IPS-20b (cell line): ENCODE results near the gene YTHDC1.
A peak's percentile ranks its signal among the peaks of the same experiment; 100 is the strongest.

Experiments
- H3K27ac ChIP-seq: one replicate; pipeline ENCODE4 v1.5.1; 2013; ENCODE audit warnings: low read length
- H3K27me3 ChIP-seq: 2 replicates; pipeline ENCODE4 v1.6.1; 2013; ENCODE audit warnings: mild to moderate bottlenecking, low read length, inconsistent platforms; ENCODE audit not compliant: insufficient read depth
- H3K36me3 ChIP-seq: 2 replicates; pipeline ENCODE4 v1.6.1; 2013; ENCODE audit warnings: low read depth, mild to moderate bottlenecking, inconsistent platforms, low read length, moderate library complexity; ENCODE audit not compliant: insufficient read depth
- H3K4me1 ChIP-seq: 2 replicates; pipeline ENCODE4 v1.6.1; 2013; ENCODE audit warnings: mild to moderate bottlenecking, control low read depth, inconsistent platforms, low read length, moderate library complexity; ENCODE audit not compliant: insufficient read depth
- H3K4me3 ChIP-seq: 2 replicates; pipeline ENCODE4 v1.5.1; 2013; ENCODE audit warnings: mild to moderate bottlenecking, low read length, inconsistent platforms
- H3K9ac ChIP-seq: 2 replicates; pipeline ENCODE4 v1.6.1; 2013; ENCODE audit warnings: low read depth, mild to moderate bottlenecking, inconsistent platforms, low read length, moderate library complexity
- H3K9me3 ChIP-seq: 2 replicates; pipeline ENCODE4 v1.6.1; 2013; ENCODE audit warnings: mild to moderate bottlenecking, low read depth, low read length, inconsistent platforms; ENCODE audit not compliant: insufficient read depth

YTHDC1 gene

DNA sequence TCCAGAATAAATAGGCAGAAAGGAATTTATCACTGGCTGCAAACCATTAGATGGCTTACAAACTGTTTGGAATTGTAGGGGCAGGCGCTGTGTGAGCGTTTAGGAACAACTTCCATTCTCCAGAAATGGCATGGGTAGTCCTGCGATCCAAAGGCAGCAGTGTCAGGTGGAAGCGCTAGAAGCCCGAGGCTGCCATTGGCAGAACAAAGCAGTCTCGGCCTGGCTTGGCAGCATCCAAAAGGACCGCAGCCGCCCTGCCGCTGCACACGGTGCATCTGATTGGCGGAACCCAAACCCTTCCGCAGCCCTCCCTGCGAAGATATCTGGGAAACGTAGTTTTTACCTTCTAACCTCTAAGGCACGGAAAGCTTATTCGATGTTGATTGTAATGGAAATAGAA lies 23.6 kb upstream of the YTHDC1 start:
- Histone ChIP-seq H3K27ac (no peak overlapping the region), H3K4me1 (peaks cover 20% of the 10 kb centered on the region), H3K9me3 (no peaks in the 10 kb centered on the region), H3K36me3 (no peaks in the 10 kb centered on the region), H3K4me3 (peak overlapping the region; percentile 57), H3K27me3 (peaks cover 21% of the 10 kb centered on the region), H3K9ac (peak overlapping the region; percentile 42; the same call in 1 of the 2 replicates)

DNA sequence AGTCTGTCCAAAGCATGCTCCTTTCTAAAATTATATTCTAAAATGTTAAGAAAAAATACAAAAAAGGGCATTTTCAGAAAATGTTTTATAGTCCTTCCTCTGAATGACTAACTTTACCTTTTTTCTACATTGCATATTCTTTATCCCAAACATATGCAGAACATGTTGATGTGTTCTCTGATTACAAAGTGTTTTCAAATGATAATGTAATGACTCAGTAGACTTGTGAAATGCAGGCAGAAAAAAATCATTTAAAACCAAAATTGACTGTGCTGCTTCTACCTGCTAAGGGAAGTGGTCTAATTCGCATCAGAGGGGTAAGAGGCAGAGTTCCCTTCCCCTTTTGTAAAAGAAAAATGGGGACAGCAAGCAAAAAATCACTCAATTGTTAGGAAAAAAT lies 22.7 kb upstream of the YTHDC1 start:
- no peak overlapping the region for H3K27ac ChIP-seq
- peak overlapping the region; percentile 42; the same call in 1 of the 2 replicates for H3K9ac ChIP-seq
- peaks cover 20% of the 10 kb centered on the region; the same call in 1 of the 2 replicates for H3K4me1 ChIP-seq
- H3K36me3 ChIP-seq: no peaks in the 10 kb centered on the region
- H3K4me3 ChIP-seq: peak overlapping the region; percentile 57; the same call in 1 of the 2 replicates
- peaks cover 30% of the 10 kb centered on the region for H3K27me3 ChIP-seq
- no peaks in the 10 kb centered on the region for H3K9me3 ChIP-seq

DNA sequence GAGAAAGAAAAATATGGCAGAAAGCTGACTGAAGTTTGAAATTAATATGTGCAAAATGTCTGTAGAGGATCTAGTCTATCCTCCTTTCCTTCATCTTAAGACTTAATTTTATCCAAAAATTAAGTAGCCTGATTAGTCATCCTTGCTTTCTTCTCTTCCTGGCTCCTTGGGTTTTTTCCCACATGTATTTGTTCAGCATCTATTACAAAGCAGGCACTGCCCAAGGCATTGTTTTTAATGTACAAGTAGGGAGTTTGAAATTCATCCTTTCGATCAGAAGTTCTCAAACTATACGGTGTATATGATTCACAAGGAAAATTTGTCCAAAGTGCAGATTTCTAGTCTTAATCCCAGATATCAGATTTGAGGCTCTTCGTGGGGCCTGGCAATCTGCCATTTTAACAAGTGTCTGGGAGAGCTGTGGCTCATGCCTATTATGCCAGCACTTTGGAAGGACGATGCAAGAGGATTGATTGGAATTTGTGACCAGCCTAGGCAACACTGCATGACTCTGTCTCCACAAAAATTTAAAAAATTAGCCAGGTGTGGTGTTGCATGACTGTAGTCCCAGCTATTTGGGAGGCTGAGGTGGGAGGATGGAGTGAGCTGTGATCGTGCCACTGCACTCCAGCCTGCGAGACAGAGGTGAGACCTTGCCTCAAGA lies 19.4 kb upstream of the YTHDC1 start:
- Histone ChIP-seq H3K9me3 (peaks cover 10% of the 10 kb centered on the region; the same call in 1 of the 2 replicates), H3K9ac (no peak overlapping the region), H3K36me3 (no peaks in the 10 kb centered on the region), H3K4me3 (no peak overlapping the region), H3K4me1 (peaks cover 9% of the 10 kb centered on the region; the same call in 1 of the 2 replicates), H3K27me3 (peaks cover 54% of the 10 kb centered on the region), H3K27ac (no peak overlapping the region)

DNA sequence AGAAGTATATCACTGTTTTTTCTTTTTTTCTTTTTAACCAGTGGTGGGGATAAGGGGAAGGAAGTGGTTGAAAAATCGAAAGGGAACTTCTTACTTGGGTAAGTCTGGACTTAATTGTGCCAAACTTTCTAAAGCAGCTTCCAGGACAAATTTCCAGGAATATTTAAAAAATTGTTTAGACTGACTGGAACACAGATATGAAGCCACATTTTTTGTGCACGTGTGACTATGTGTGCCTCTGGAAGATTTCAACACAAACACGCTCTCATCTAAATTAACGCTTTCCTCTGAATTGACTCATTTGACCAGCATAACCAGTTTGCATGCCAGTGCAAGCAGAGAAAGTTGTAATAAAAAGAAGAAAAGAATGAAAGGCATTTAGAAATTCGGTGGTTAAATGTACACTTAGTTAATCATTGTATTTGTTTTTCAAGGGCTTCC lies 18.8 kb upstream of the YTHDC1 start:
- Histone ChIP-seq H3K27ac (no peak overlapping the region), H3K9ac (no peak overlapping the region), H3K27me3 (peaks cover 54% of the 10 kb centered on the region), H3K4me3 (no peak overlapping the region), H3K4me1 (peaks cover 9% of the 10 kb centered on the region; the same call in 1 of the 2 replicates), H3K9me3 (peaks cover 10% of the 10 kb centered on the region; the same call in 1 of the 2 replicates), H3K36me3 (no peaks in the 10 kb centered on the region)

DNA sequence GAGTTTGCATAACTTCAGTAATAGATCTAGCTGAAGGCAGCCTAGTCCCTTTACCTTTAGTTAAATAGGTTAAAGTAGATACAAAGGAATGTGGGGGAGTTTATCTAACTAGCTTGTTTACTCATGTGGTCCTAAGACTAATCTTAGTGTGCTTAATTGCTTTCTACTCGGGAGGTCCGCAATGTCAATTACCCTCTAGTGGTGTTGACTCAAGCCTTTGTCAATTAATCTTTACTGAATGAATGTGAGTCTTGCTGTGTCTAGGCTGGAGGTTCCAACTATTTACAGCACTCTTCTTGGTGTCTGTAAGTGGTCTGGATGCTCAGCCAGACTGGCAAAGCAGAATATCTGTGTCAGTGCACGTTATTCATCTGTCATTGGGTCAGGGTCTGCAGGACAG lies 17.9 kb upstream of the YTHDC1 start:
- peaks cover 2% of the 10 kb centered on the region; the same call in 1 of the 2 replicates for H3K4me1 ChIP-seq
- peaks cover 10% of the 10 kb centered on the region; the same call in 1 of the 2 replicates for H3K9me3 ChIP-seq
- 0 out of 2 replicates have a peak overlapping the region, but pooled peaks have one; percentile 31 for H3K4me3 ChIP-seq
- H3K27me3 ChIP-seq: peaks cover 54% of the 10 kb centered on the region
- H3K36me3 ChIP-seq: no peaks in the 10 kb centered on the region
- H3K27ac ChIP-seq: no peak overlapping the region
- no peak overlapping the region for H3K9ac ChIP-seq

DNA sequence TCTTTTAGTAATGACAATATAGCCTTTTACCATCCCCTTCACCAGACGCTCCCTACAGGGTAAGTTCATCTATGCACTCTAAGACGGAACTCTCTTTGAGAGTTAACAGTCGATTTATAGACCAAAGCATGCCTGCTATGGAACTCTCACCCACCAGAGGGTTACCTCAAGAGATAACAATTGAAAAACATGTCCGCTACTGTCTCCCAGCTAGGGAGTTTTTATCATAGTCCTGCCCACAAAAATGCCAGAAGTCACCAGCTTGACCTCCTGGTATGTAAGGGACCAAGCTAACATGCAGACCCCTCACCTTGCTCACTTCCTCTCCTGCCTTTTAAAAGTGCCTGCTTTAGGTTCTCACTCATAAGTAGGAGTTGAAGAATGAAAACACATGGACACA lies 16.7 kb upstream of the YTHDC1 start:
- H3K27ac ChIP-seq: no peak overlapping the region
- peaks cover 10% of the 10 kb centered on the region; the same call in 1 of the 2 replicates for H3K9me3 ChIP-seq
- no peaks in the 10 kb centered on the region for H3K4me1 ChIP-seq

DNA sequence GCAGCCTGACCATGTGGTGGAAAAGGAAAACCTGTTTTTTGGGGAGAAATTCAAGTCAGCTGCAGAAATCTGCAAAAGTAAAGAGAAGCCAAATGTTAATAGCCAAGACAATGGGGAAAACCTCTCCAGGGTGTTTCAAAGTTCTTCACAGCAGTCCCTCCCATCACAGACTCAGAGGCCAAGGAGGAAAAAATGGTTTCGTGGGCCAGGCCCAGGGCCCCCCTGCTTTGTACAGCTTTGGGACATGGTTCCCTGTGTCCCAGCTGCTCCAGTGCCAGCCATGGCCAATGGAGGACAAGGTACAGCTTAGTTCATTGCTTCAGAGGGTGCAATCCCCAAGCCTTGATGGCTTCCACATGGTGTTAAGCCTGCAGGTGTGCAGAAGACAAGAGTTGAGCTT lies 15.2 kb upstream of the YTHDC1 start:
- no peak overlapping the region for H3K9ac ChIP-seq
- no peak overlapping the region for H3K27ac ChIP-seq
- no peaks in the 10 kb centered on the region for H3K36me3 ChIP-seq
- H3K27me3 ChIP-seq: peaks cover 49% of the 10 kb centered on the region
- H3K4me1 ChIP-seq: no peaks in the 10 kb centered on the region
- H3K4me3 ChIP-seq: no peak overlapping the region
- peaks cover 10% of the 10 kb centered on the region; the same call in 1 of the 2 replicates for H3K9me3 ChIP-seq

More for the DNA sequence above, 16.7 kb upstream of the YTHDC1 start:
- no peaks in the 10 kb centered on the region for H3K36me3 ChIP-seq
- peaks cover 54% of the 10 kb centered on the region for H3K27me3 ChIP-seq
- no peak overlapping the region for H3K9ac ChIP-seq
- no peak overlapping the region for H3K4me3 ChIP-seq

DNA sequence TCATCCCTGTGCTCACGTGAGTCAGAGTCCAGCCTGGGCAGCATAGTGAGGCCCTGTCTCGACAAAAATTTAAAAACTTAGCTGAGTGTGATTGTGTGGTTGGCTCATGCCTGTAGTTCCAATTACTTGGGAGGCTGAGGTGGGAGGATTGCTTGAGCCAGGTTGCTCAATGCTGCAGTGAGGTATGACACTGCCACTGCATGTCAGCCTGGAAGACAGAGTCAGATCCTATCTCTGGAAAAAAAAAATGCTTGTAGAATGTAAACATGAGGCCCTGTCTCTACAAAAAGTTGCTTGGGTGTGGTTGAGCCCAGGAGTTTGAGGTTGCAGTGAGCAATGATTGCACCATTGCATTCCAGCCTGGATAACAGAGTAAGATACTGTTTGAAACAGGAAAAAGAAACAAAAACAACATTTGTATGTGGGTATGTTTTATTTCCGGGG lies 11.3 kb upstream of the YTHDC1 start:
- Histone ChIP-seq H3K9me3 (peaks cover 10% of the 10 kb centered on the region; the same call in 1 of the 2 replicates), H3K36me3 (no peaks in the 10 kb centered on the region)

DNA sequence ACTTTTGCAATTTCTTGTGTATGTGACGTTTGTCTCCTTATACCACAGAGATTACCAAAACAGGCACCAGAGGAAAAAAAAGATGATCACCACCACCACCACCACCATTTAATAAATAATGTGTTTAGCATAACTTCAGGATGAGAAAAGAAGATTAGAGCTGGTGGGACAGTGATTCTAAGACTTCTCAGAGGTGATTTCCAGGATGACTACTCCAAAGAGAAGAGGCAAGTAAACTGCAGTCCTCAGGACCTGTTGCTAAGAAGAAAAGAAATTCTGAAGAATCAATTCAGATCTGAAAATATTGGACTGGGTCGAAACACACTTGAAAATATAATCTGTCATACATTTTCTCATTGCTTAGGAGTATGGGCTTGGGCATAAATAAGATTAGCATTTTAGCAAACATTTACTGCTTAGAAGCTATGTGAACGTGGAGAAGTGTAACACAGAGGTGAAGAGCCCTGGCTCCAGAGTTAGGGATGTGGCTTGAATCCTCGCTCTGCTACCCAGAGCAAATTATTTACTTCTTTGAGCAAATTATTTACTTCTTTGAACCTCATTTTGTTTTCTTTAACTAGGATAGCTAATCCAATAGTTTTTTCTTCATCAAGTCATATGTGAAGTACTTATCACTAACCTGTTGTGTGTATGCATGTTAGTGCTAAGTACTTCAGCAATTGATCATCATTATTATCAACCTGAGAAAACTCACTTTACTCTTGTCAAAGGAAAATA lies 10.5 kb upstream of the YTHDC1 start:
- Histone ChIP-seq H3K36me3 (no peaks in the 10 kb centered on the region), H3K27me3 (peaks cover 2% of the 10 kb centered on the region; the same call in 1 of the 2 replicates), H3K4me1 (no peaks in the 10 kb centered on the region), H3K4me3 (no peak overlapping the region), H3K9ac (no peak overlapping the region), H3K27ac (no peak overlapping the region), H3K9me3 (peaks cover 7% of the 10 kb centered on the region; the same call in 1 of the 2 replicates)

More for the DNA sequence above, 11.3 kb upstream of the YTHDC1 start:
- Histone ChIP-seq H3K4me3 (no peak overlapping the region), H3K27ac (no peak overlapping the region), H3K27me3 (peaks cover 10% of the 10 kb centered on the region; the same call in 1 of the 2 replicates), H3K9ac (no peak overlapping the region), H3K4me1 (no peaks in the 10 kb centered on the region)

DNA sequence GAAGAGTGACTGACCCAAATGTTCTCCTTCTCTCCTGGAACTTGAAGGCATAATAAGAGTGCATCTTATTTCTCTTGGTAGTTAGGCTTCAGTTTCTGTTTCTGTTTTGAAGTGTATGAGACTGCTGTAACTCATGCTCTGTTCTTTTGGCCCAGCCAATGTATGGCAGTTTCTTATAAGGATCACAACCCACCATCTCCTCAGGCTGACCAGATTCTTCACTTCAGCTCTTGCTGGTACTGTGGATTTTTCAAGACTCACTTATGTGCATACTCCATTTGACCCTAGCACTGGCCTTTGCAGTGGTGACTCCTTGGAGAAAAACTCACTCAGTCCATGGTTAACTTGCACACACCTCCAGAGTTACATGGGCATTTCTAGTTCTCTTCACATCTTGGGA lies 9.6 kb upstream of the YTHDC1 start:
- Histone ChIP-seq H3K4me1 (no peaks in the 10 kb centered on the region), H3K36me3 (no peaks in the 10 kb centered on the region), H3K4me3 (no peak overlapping the region), H3K27ac (no peak overlapping the region), H3K9ac (no peak overlapping the region), H3K9me3 (no peaks in the 10 kb centered on the region), H3K27me3 (no peaks in the 10 kb centered on the region; the same call in 1 of the 2 replicates)

DNA sequence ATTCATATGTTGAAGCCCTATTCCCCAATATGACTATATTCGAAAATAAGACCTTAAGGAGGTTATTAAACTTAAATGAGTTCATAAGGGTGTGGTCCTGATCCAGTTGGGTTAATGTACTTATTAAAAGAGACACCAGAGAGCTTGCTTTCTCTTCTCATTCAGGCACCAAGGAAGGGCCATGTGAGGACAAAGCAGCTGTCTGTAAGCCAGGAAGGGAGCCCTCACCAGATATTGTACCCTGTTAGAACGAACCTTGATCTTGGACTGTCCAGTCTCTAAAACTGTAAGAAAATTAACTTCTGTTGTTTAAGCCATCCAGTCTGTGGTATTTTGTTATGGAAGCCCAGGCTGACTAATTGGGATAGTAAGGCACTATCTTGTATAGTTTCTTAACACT lies 9.1 kb upstream of the YTHDC1 start:
- Histone ChIP-seq H3K4me3 (no peak overlapping the region), H3K36me3 (no peaks in the 10 kb centered on the region), H3K27me3 (no peaks in the 10 kb centered on the region; the same call in 1 of the 2 replicates), H3K4me1 (no peaks in the 10 kb centered on the region), H3K9ac (no peak overlapping the region), H3K9me3 (no peaks in the 10 kb centered on the region), H3K27ac (no peak overlapping the region)
